Activated naive CD4-positive, alpha-beta T cell treated with anti-CD3 and anti-CD28 coated beads, Interleukin-2, amount 50 U/mL, for 72 hours (primary cell): ENCODE results near the gene DISP2. TPM values are rescaled to one million over a fixed set of nuclear protein-coding genes. Genes with fewer than 3 reads are reported as not detected.
A peak's percentile ranks its signal among the peaks of the same experiment; 100 is the strongest.

ENCODE experiments used
- ATAC-seq, 2 donors: fragments of 150-1000 bp; cut with Tn5 transposase; 2 replicates each; pipeline ENCODE4 v1.10.0; 2021; ENCODE audit warnings: mild to moderate bottlenecking in 2 of 2, moderate library complexity in 2 of 2
- DNase-seq, 2 donors: peaks; one replicate each; pipeline ENCODE4 v3.0.0; 2021 to 2022; ENCODE audit warnings: low spot score in 2 of 2
- H3K27ac Mint-ChIP-seq, 2 donors: one replicate each; pipeline ENCODE4 v1.8.0; 2022; ENCODE audit warnings: mild to moderate bottlenecking in 2 of 2, mixed read lengths in 2 of 2
- H3K36me3 Mint-ChIP-seq, 2 donors: one replicate each; pipeline ENCODE4 v1.8.0; 2022; ENCODE audit warnings: mixed read lengths in 2 of 2
- H3K9me3 Mint-ChIP-seq, 2 donors: one replicate each; pipeline ENCODE4 v1.8.0; 2022; ENCODE audit warnings: mixed read lengths in 2 of 2
- total RNA-seq, 2 donors: library from RNA; stranded (reverse); gene quantifications; one replicate each; pipeline ENCODE4 v1.2.3, GENCODE V29; 2022

The DISP2 gene
- total RNA-seq, 2 donors from 2014 or later = 0.06 to 0.50 TPM

- DNase-seq (no peak), ATAC-seq (no peak)
- peaks cover 10 to 22% of the 10 kb centered on the region in 2 donors for H3K36me3 Mint-ChIP-seq
- H3K27ac Mint-ChIP-seq = peak overlapping the region in 1 of 2 donors; percentile 32
- no peaks in the 10 kb centered on the region for H3K9me3 Mint-ChIP-seq
Measured at GRCh38 chr15:40415226-40415625, 57.2 kb downstream of the DISP2 start.

GRCh38 chr15:40416056-40416455, 58.0 kb downstream of the DISP2 start:
- DNase-seq = no peak
- no peak overlapping the region for H3K27ac Mint-ChIP-seq
- no peak for ATAC-seq
- H3K9me3 Mint-ChIP-seq = no peaks in the 10 kb centered on the region
- H3K36me3 Mint-ChIP-seq = peaks cover 2 to 14% of the 10 kb centered on the region in 2 donors

- DNase-seq (no peak), ATAC-seq (no peak)
- H3K27ac Mint-ChIP-seq = no peak overlapping the region
- no peaks in the 10 kb centered on the region for H3K9me3 Mint-ChIP-seq
- H3K36me3 Mint-ChIP-seq = peaks cover 0 to 5% of the 10 kb centered on the region in 2 donors
Measured at GRCh38 chr15:40418126-40418525, 60.1 kb downstream of the DISP2 start.

- H3K27ac Mint-ChIP-seq = no peak overlapping the region
- H3K9me3 Mint-ChIP-seq = no peaks in the 10 kb centered on the region
- peaks cover 0 to 3% of the 10 kb centered on the region in 2 donors for H3K36me3 Mint-ChIP-seq
- ATAC-seq (no peak), DNase-seq (no peak)
Measured at GRCh38 chr15:40420071-40420713, 62.2 kb downstream of the DISP2 start.

- ATAC-seq (no peak), DNase-seq (no peak)
- H3K36me3 Mint-ChIP-seq = no peaks in the 10 kb centered on the region
- H3K27ac Mint-ChIP-seq = no peak overlapping the region
- no peaks in the 10 kb centered on the region for H3K9me3 Mint-ChIP-seq
Measured at GRCh38 chr15:40420793-40421192, 62.8 kb downstream of the DISP2 start.

- DNase-seq = peak; percentile 73 to 86
- ATAC-seq = peak; percentile 97 to 98
- Mint-ChIP-seq H3K27ac (no peak overlapping the region), H3K9me3 (no peaks in the 10 kb centered on the region), H3K36me3 (no peaks in the 10 kb centered on the region)
Measured at GRCh38 chr15:40421246-40422157, 63.5 kb downstream of the DISP2 start.

- H3K36me3 Mint-ChIP-seq = no peaks in the 10 kb centered on the region
- ATAC-seq (no peak), DNase-seq (no peak)
- no peak overlapping the region for H3K27ac Mint-ChIP-seq
- H3K9me3 Mint-ChIP-seq = no peaks in the 10 kb centered on the region
Measured at GRCh38 chr15:40424483-40425115, 66.6 kb downstream of the DISP2 start.

GRCh38 chr15:40425681-40426080, 67.7 kb downstream of the DISP2 start:
- no peaks in the 10 kb centered on the region for H3K36me3 Mint-ChIP-seq
- no peak for DNase-seq
- H3K9me3 Mint-ChIP-seq = no peaks in the 10 kb centered on the region
- no peak for ATAC-seq
- H3K27ac Mint-ChIP-seq = no peak overlapping the region

GRCh38 chr15:40427188-40427587, 69.2 kb downstream of the DISP2 start:
- Mint-ChIP-seq H3K27ac (peak overlapping the region in 1 of 2 donors; percentile 46), H3K9me3 (no peaks in the 10 kb centered on the region), H3K36me3 (no peaks in the 10 kb centered on the region)
- ATAC-seq (no peak), DNase-seq (no peak)

GRCh38 chr15:40428185-40428584, 70.2 kb downstream of the DISP2 start:
- Mint-ChIP-seq H3K27ac (no peak overlapping the region), H3K36me3 (no peaks in the 10 kb centered on the region), H3K9me3 (no peaks in the 10 kb centered on the region)
- DNase-seq = no peak
- no peak for ATAC-seq

Other genes with a start within 250 kb of the DISP2 start
- 10 to 100 TPM; 10.8 to 11.6 TPM for gene BMF, start 249.3 kb upstream of the DISP2 start, total RNA-seq
- gene BUB1B, start 197.2 kb upstream of the DISP2 start, total RNA-seq = 100 to 1,000 TPM in 1 of 2 donors, 10 to 100 TPM in 1; 98.9 to 141 TPM
- gene PAK6, start 119.2 kb upstream of the DISP2 start, total RNA-seq = under 1 TPM; 0.29 to 0.30 TPM
- not detected for gene ANKRD63, start 75.2 kb upstream of the DISP2 start, total RNA-seq
- 10 to 100 TPM; 63.5 to 91.5 TPM for gene PLCB2, start 50.3 kb upstream of the DISP2 start, total RNA-seq
- 10 to 100 TPM in 1 of 2 donors, 1 to 10 TPM in 1; 5.8 to 14.2 TPM for gene INAFM2, start 34.5 kb upstream of the DISP2 start, total RNA-seq
- gene CCDC9B, start 17.3 kb upstream of the DISP2 start, total RNA-seq = 1 to 10 TPM; 1.6 to 2.8 TPM
- gene PHGR1, start 7.2 kb upstream of the DISP2 start, total RNA-seq = not detected
- 10 to 100 TPM; 48.6 to 96.4 TPM for gene KNSTRN, start 24.5 kb downstream of the DISP2 start, total RNA-seq
- gene IVD, start 47.6 kb downstream of the DISP2 start, total RNA-seq = 10 to 100 TPM; 45.2 to 66.9 TPM
- gene BAHD1, start 82.7 kb downstream of the DISP2 start, total RNA-seq = 10 to 100 TPM; 14.6 to 15.1 TPM
- 1 to 10 TPM; 1.6 to 6.7 TPM for gene CHST14, start 112.8 kb downstream of the DISP2 start, total RNA-seq
- gene CCDC32, start 206.8 kb downstream of the DISP2 start, total RNA-seq = 10 to 100 TPM; 24.1 to 25.0 TPM
- gene RPUSD2, start 211.1 kb downstream of the DISP2 start, total RNA-seq = 10 to 100 TPM; 10.1 to 12.7 TPM
- 10 to 100 TPM; 29.0 to 36.9 TPM for gene KNL1, start 236.0 kb downstream of the DISP2 start, total RNA-seq